ENCODE results near the gene DSE.

GRCh38 chr6:116363759-116364158, 7.0 kb upstream of the DSE start:
- no peak for TF ChIP-seq POLR2A (IDR thresholded peaks at IDR 0.05)
- no peak for TF ChIP-seq CTCF (IDR thresholded peaks at IDR 0.05)
